GM12874 (cell line): ENCODE results near the gene LRMDA.

Experiments
- TF ChIP-seq, protein P1 (sequence below): IDR thresholded peaks from 2 replicates; pipeline ENCODE4 v1.5.1; 2011; ENCODE audit warnings: low read depth, mild to moderate bottlenecking, control low read depth, low read length, moderate library complexity; ENCODE audit not compliant: insufficient read depth

Gene LRMDA

DNA sequence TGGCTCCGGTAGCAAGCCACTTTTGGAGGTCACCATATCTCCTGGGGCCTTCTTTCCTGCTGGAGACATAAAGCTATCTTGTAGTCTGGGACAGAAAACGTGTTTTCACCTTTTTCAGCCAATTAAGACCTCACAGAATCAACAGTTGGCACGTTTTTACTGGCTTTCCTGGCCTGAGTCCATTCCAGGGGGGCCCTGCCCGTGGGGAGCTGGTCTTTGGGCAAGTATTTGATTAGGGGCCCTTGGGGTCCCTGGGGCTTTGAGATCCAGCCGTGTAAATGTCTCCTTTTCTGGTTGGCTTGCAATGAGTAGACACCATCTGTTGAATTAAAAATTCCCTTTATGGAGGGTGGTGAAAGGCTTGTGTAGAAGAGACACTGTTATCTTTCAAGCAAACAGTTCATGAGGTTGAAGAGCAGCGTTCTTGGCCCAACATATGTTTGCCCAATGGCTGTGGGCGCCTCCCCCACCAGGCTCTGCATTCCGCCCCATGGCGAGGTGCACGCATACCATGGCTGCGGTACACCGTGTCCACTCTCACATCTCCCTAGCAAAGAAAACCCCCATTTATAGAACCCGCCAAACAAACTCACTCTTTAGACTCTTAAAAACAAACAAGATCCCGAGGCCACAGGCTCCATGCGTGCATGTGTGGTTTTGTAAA lies 593.2 kb downstream of the LRMDA start:
- TF ChIP-seq, protein P1, sequence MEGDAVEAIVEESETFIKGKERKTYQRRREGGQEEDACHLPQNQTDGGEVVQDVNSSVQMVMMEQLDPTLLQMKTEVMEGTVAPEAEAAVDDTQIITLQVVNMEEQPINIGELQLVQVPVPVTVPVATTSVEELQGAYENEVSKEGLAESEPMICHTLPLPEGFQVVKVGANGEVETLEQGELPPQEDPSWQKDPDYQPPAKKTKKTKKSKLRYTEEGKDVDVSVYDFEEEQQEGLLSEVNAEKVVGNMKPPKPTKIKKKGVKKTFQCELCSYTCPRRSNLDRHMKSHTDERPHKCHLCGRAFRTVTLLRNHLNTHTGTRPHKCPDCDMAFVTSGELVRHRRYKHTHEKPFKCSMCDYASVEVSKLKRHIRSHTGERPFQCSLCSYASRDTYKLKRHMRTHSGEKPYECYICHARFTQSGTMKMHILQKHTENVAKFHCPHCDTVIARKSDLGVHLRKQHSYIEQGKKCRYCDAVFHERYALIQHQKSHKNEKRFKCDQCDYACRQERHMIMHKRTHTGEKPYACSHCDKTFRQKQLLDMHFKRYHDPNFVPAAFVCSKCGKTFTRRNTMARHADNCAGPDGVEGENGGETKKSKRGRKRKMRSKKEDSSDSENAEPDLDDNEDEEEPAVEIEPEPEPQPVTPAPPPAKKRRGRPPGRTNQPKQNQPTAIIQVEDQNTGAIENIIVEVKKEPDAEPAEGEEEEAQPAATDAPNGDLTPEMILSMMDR = no peak

DNA sequence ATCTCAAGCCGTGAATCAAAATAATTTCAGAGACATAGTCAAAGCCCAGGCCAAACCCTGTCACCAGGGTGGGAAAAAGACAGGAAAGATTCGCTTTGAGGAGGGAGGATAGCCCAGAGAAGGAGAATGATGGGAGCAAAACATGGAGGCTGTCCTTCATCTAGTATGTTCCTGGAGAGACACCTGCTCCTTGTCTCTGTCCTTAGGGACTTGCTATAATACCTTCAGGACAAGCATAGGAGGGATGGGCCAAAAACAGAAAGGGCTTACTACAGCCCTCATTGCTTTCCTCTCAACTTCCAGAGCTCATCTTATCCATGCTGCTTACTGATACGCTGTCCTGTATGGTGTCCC lies 593.7 kb downstream of the LRMDA start:
- TF ChIP-seq, protein P1 = no peak

GRCh38 chr10:76026176-76026771 lies 594.9 kb downstream of the LRMDA start:
- TF ChIP-seq, protein P1 = no peak

DNA sequence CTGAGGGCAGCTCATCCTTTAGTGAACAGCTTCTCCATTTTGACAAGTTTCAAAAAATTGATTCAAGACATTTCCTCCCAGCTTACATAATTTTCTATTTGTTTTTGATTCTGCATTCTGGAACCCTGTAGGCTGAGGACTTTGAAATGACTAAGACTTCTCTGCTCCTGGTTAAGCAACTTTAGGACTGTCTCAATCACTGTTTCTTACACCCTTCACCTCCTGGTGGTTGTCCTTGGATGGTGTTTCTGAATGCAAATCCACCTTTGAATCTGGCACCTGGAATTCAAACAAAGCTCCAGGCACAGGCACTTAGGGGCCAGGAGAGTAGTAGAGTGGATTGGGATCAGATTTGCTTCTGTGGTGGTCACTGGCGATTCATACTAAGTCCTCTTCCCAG lies 595.5 kb downstream of the LRMDA start:
- TF ChIP-seq, protein P1 = no peak

DNA sequence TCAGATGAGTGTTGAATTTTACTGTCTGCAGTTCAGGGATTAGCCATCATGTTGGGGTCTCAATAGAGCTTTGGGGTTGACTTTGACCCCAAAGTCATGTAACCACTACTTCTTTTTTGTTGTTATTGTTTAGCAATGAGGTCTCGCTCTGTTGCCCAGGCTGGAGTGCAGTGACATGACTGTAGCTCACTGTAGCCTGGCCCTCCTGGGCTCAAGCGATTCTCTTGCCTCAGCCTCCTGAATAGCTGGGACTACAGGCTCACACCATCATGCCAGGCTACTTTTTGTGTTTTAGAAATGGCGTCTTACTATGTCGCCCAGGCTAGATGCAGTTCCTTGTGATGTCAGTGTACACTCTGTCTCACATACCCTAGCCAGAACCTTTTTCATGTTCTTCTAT lies 598.4 kb downstream of the LRMDA start:
- TF ChIP-seq, protein P1 = no peak

DNA sequence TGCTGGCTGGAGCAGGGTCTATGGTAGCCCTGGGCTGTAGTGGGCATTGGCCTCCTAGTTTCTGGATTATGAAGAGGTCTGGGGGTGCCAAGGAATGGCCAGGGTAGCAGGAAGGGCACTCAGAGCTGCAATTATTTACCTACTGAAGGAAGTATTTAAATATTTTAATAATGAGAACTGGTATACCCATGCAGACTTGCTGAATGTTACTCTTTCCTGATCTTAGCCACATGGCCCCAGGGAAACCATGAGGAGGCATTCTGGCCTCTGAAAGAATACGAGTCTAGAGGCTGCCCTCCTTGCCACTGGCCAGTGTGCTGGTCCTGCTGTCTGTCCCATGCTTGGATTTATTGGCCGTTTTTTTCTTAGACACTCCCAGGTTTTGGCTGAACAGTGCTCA lies 599.7 kb downstream of the LRMDA start:
- TF ChIP-seq, protein P1 = no peak

GRCh38 chr10:76031769-76032699 lies 600.6 kb downstream of the LRMDA start:
- TF ChIP-seq, protein P1 = no peak
